GM11168 (cell line): ENCODE results near the gene PTGES3L.

Source experiments
- in situ Hi-C: fragments of 300-500 bp; cut with MboI; formaldehyde crosslinking; loops from one replicate; pipeline ENCODE4 v1.12.0; 2022; ENCODE audit warnings: low sequenced_read_pairs; ENCODE audit not compliant: unreplicated experiment

PTGES3L gene

GRCh38 chr17:42979511-42980273, at the start of gene PTGES3L:
Gene PTGES3L, minus strand, starts transcription at chr17:42980080. Its CDS starts 27 bp downstream, at chr17:42980053.
- in situ Hi-C loops, result no loop called here

DNA sequence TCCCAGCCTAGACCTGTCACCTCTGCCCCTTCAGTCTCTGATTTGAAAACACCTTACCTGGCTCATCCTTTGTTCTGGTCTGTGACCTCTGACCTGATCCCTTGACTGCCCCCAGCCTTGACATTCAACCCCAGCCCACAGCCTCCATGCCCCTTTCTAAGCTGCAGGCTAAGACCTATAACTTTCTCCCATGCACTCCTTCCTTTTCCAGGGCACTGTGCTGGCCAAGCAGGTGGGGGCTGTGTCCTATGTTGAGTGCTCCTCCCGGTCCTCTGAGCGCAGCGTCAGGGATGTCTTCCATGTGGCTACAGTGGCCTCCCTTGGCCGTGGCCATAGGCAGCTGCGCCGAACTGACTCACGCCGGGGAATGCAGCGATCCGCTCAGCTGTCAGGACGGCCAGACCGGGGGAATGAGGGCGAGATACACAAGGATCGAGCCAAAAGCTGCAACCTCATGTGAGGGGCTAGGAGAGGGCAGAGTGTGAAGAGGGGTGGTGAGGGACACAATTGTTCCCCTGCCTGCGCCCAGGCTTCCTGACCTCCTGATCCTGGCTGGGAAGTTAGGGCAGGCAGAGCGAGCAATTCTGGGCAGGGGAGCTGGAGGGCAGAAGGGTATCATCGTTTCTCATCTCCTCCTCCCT, 48.5 kb upstream of the PTGES3L start:
- in situ Hi-C loops, result no loop called here

- in situ Hi-C loops, result no loop called here
Measured at GRCh38 chr17:43027091-43028032, 47.5 kb upstream of the PTGES3L start.

DNA sequence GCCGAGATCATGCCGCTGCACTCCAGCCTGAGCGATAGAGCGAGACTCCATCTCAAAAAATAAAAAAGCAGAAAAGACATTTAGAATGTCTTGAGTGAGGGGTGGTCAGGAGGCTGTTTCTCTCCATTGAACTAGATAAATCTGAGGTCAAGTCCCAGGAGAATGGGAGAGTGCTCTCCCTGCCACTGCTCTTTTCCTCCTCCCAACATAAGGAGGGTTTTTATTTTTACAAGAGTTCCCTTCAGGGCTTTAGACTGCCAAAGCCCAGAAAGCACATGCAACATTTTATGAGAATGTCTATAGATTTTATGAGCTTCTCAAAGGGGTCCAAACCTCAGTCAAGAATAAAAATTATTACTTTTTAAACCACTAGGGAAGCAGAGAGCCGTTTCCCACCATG, 46.7 kb upstream of the PTGES3L start:
- in situ Hi-C loops, result no loop called here

DNA sequence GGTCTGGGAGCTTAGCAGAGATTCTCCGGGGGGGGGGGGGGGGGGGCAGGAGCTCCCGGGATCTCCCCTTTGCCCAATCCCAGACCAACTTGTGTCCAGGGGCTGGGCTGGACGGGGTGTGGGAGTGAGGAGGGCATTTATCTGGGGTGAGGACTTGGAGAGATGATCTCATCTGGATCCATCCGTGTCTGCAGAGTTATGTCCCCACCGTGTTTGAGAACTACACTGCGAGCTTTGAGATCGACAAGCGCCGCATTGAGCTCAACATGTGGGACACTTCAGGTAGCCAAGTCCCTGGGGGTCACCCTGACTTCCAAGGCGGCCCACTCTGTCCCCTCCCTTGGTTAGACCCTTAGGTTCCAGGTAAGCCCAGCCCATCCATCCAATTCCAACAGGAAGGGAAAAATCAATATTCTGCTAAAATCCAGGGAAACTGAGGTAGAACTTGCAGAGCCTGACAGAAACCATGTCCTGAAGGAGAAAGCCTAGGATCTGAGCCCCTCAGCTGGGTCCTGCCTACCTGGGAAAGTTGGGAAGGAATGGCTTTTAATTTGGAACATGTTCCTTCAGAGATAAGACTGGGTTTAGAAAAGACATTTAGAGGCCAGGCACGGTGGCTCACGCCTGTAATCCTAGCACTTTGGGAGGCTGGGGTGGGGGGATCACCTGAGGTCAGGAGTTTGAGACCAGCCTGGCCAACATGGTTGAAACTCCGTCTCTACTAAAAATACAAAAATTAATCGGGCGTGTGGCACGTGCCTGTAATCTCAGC, 46.1 kb upstream of the PTGES3L start:
- in situ Hi-C loops, result no loop called here

GRCh38 chr17:43025290-43025657, 45.4 kb upstream of the PTGES3L start:
- in situ Hi-C loops, result no loop called here

GRCh38 chr17:43024407-43025289, 44.8 kb upstream of the PTGES3L start, which contains the start of gene RND2:
Gene RND2, plus strand, starts transcription at chr17:43025231. Its CDS starts 117 bp downstream, at chr17:43025348.
- in situ Hi-C loops, result no loop called here

- in situ Hi-C loops, result no loop called here
Measured at GRCh38 chr17:43021741-43022512, 42.0 kb upstream of the PTGES3L start, which contains the start of gene VAT1. Gene VAT1, minus strand, starts transcription at chr17:43022385. Its CDS starts 63 bp downstream, at chr17:43022322.

- in situ Hi-C loops, result no loop called here
Measured at GRCh38 chr17:43020789-43021740, 41.2 kb upstream of the PTGES3L start.

GRCh38 chr17:43020030-43020621, 40.2 kb upstream of the PTGES3L start:
- in situ Hi-C loops, result no loop called here

DNA sequence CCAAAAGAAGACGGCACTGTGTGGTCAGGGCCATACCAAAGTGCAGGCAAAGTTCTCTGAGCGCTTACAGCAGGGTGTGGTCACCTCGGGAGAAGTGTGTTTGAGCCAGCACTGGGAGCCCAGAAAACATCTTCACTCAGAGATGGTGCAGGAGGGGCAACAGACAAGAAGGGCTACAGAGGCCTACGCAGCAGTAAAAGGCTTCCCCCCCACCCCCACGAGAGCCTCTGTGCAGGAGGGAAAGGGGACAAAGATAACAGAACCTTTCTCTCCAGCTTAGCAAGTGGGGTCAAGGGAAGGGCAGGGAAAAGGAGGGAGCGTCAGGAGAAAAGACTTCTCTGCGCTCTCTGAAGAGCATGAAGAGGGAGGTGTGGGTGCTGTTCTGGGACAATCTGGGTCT, 39.5 kb upstream of the PTGES3L start:
- in situ Hi-C loops, result no loop called here

DNA sequence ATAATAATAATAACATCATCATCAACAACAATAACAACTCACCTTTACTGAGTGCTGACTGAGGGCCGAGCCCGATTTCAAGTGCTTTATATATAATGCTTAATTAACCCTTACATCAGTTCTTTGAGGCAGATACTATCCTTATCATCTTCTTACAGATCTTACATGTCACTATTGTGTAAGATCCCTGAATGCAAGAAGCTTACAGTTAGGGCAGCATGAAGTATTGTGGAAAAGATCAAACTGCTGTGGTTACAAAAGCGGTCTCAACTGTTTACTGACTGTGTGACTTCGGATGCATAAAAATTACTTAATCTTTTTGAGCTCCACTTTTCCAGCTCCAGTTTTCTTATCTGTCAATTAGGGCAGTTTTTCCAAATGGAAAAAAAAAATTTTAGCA, 39.1 kb upstream of the PTGES3L start:
- in situ Hi-C loops, result no loop called here

DNA sequence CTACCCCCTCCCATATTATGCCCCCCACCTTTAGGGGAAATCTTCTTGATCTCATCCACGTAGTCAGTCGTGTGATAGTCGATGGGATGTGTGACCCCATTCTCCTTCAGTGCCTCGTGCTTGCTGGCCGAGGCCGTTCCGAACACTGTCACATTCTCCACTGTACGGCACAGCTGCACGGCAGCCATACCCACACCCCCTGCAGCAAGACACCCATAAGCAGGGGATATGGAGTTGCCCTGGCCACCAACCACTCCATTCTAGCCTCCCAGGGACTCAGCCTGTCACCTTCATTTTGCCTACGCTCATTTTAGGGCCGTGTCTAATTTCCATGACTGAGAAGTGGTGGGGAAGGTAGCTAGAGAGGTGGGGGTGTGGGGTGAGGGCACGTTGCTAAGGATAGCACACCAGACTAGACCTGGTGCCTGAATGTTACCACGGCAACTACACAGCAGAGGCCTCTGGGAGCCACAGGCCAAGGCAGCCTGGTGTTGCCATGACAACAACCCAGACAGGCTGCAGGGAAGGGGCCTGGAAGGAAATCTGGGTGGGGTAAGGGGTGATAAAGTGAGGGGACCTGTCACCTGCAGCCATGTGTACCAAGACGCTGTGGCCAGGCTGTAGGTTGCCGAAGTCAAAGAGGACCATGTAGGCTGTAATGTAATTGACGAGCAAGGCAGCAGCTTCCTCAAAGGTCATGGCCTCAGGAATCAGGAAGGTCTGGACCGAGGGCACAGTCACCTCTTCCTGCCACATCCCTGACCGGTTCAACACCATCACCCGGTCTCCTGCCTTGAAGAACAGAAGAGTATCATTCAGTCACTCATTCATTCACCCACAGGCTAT, 38.4 kb upstream of the PTGES3L start:
- in situ Hi-C loops, result no loop called here

GRCh38 chr17:43016216-43016615, 36.3 kb upstream of the PTGES3L start:
- in situ Hi-C loops, result no loop called here

GRCh38 chr17:43015579-43015978, 35.7 kb upstream of the PTGES3L start:
- in situ Hi-C loops, result no loop called here
